ENCODE data around the gene COL27A1. TPM values are rescaled to one million over a fixed set of nuclear protein-coding genes. Genes with fewer than 3 reads are reported as not detected.

The COL27A1 gene
- polyA plus RNA-seq, 1 donor (not counting 4 experiments of a cell fraction or from before 2014, with no cell fraction given): 14.0 TPM

GRCh38 chr9:114300153-114300845 is 145.0 kb downstream of the COL27A1 start:
- Histone ChIP-seq H4K20me1 (ENCODE audit: control insufficient read depth, extremely low read depth, insufficient read depth, low read length) (no peaks in the 10 kb centered on the region), H3K4me3 (ENCODE audit: control insufficient read depth in 2 of 3, extremely low read depth in 1 of 3, insufficient read depth in 2 of 3, low read depth in 1 of 3, low read length in 3 of 3) (no peak overlapping the region), H3K79me2 (ENCODE audit: control insufficient read depth, insufficient read depth, low read length) (no peaks in the 10 kb centered on the region), H3K36me3 (ENCODE audit: control insufficient read depth in 2 of 2, extremely low read depth in 1 of 2, insufficient read depth in 2 of 2, low read length in 2 of 2) (peaks cover 24 to 29% of the 10 kb centered on the region in 2 experiments), H3K9me3 (ENCODE audit: control insufficient read depth, low read depth, low read length) (no peaks in the 10 kb centered on the region), H3K9me1 (ENCODE audit: control insufficient read depth, extremely low read depth, insufficient read depth, low read length) (no peaks in the 10 kb centered on the region), H3K9ac (ENCODE audit: control insufficient read depth, extremely low read depth, insufficient read depth, low read length) (no peak overlapping the region), H3K4me1 (ENCODE audit: control insufficient read depth, extremely low read depth, insufficient read depth, low read length) (no peaks in the 10 kb centered on the region), H3K27me3 (ENCODE audit: control insufficient read depth, extremely low read depth, insufficient read depth, low read length) (no peaks in the 10 kb centered on the region), H3K4me2 (ENCODE audit: control insufficient read depth, extremely low read depth, insufficient read depth, low read depth, low read length) (no peak overlapping the region), H2AFZ (ENCODE audit: control insufficient read depth, low read length) (no peak overlapping the region), H3K27ac (ENCODE audit: control insufficient read depth, insufficient read depth, low read length) (no peak overlapping the region)
- no peak for FAIRE-seq
- DNase-seq (ENCODE audit: low read depth, low spot score): no peak
- dilution Hi-C loops (cut with MboI; ENCODE audit: extremely low pct_ligation_motif_present, low sequenced_read_pairs): no loop called here
- no peak for TF ChIP-seq EZH2 (IDR thresholded peaks at IDR 0.05; ENCODE audit: low read length)
- no peak for TF ChIP-seq CTCF (optimal IDR thresholded peaks at IDR 0.05 in 1 of 3, IDR thresholded peaks at IDR 0.05 in 1 of 3, conservative IDR thresholded peaks at IDR 0.05 in 1 of 3; ENCODE audit: extremely low read depth in 1 of 3, insufficient read depth in 2 of 3, low read length in 3 of 3)

- H3K4me1 ChIP-seq (ENCODE audit: control insufficient read depth, extremely low read depth, insufficient read depth, low read length): no peaks in the 10 kb centered on the region
- no peaks in the 10 kb centered on the region for H3K27me3 ChIP-seq (ENCODE audit: control insufficient read depth, extremely low read depth, insufficient read depth, low read length)
- H3K79me2 ChIP-seq (ENCODE audit: control insufficient read depth, insufficient read depth, low read length): no peaks in the 10 kb centered on the region
- no peaks in the 10 kb centered on the region for H4K20me1 ChIP-seq (ENCODE audit: control insufficient read depth, extremely low read depth, insufficient read depth, low read length)
- no peak overlapping the region for H3K9ac ChIP-seq (ENCODE audit: control insufficient read depth, extremely low read depth, insufficient read depth, low read length)
- dilution Hi-C loops (cut with MboI; ENCODE audit: extremely low pct_ligation_motif_present, low sequenced_read_pairs): no loop called here
- FAIRE-seq (no peak), DNase-seq (ENCODE audit: low read depth, low spot score) (no peak)
- no peak overlapping the region for H3K4me3 ChIP-seq (ENCODE audit: control insufficient read depth in 2 of 3, extremely low read depth in 1 of 3, insufficient read depth in 2 of 3, low read depth in 1 of 3, low read length in 3 of 3)
- H2AFZ ChIP-seq (ENCODE audit: control insufficient read depth, low read length): no peak overlapping the region
- no peaks in the 10 kb centered on the region for H3K9me1 ChIP-seq (ENCODE audit: control insufficient read depth, extremely low read depth, insufficient read depth, low read length)
- no peak overlapping the region for H3K27ac ChIP-seq (ENCODE audit: control insufficient read depth, insufficient read depth, low read length)
- TF ChIP-seq EZH2 (IDR thresholded peaks at IDR 0.05; ENCODE audit: low read length) (no peak), CTCF (optimal IDR thresholded peaks at IDR 0.05 in 1 of 3, IDR thresholded peaks at IDR 0.05 in 1 of 3, conservative IDR thresholded peaks at IDR 0.05 in 1 of 3; ENCODE audit: extremely low read depth in 1 of 3, insufficient read depth in 2 of 3, low read length in 3 of 3) (no peak)
- no peaks in the 10 kb centered on the region for H3K9me3 ChIP-seq (ENCODE audit: control insufficient read depth, low read depth, low read length)
- H3K36me3 ChIP-seq (ENCODE audit: control insufficient read depth in 2 of 2, extremely low read depth in 1 of 2, insufficient read depth in 2 of 2, low read length in 2 of 2): peaks cover 24 to 34% of the 10 kb centered on the region in 2 experiments
- H3K4me2 ChIP-seq (ENCODE audit: control insufficient read depth, extremely low read depth, insufficient read depth, low read depth, low read length): no peak overlapping the region
These were observed 145.8 kb downstream of the COL27A1 start for GRCh38 chr9:114300846-114301797.

Data from keratinocyte (primary cell).